ENCODE results near the gene TP53BP2. TPM values are rescaled to one million over a fixed set of nuclear protein-coding genes. Genes with fewer than 3 reads are reported as not detected.
"Not testable (repeated sequence)": the region's sequence is repeated elsewhere in the genome, so short reads cannot be mapped to it uniquely, and the experiment has no call there.

The TP53BP2 gene
- total RNA-seq, 4 donors from 2014 or later: 31.7 to 196 (median 58.2) TPM

DNA sequence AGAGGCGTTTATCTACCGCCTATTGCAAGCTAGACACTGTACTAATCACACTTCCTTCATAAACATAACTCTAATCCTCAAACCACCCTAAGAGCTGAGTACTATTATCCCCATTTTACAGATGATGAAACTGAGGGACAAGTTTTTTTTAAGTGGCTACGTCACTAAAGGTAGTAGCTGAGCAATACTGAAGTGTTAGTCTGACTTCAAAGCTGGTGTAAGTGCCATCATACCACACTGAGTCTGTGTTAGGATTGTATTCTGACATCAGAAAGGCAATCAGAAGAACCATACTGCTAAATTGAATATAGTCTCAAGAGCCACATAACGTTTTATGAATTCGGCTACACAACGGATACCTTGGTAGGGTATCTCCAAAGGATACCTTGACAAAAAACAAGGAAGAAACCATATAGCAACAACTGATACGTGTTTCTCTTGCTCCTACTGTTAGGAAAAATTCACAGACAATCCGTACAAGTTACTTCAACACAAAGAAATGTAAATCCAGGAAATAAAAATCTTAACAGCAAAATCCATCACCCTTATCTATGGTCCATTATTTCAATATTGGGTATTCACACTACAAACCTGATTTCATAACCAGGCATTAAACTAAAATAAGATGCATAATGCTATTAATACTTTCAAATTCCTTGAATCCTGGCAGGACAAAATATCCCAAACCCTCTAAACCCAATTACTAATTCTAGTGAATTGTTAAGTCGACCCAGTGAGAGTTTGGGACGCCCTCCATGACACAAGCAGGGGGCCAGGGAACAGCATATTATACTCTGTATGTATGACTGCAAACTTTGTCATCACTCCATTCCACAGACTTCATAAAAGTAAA is 1.6 kb downstream of the TP53BP2 start:
- DNase-seq: no peak
- Histone ChIP-seq H3K36me3 (no peaks in the 10 kb centered on the region), H3K27ac (peak overlapping the region; percentile 97 to 99 (median 98)), H3K4me1 (peaks cover 0 to 32% (median 4%) of the 10 kb centered on the region in 4 donors), H3K9me3 (no peaks in the 10 kb centered on the region), H3K27me3 (no peaks in the 10 kb centered on the region), H3K4me3 (peak overlapping the region; percentile 92 to 100 (median 96))
- TF ChIP-seq POLR2A (IDR thresholded peaks at IDR 0.05): no peak
- TF ChIP-seq, protein P1, sequence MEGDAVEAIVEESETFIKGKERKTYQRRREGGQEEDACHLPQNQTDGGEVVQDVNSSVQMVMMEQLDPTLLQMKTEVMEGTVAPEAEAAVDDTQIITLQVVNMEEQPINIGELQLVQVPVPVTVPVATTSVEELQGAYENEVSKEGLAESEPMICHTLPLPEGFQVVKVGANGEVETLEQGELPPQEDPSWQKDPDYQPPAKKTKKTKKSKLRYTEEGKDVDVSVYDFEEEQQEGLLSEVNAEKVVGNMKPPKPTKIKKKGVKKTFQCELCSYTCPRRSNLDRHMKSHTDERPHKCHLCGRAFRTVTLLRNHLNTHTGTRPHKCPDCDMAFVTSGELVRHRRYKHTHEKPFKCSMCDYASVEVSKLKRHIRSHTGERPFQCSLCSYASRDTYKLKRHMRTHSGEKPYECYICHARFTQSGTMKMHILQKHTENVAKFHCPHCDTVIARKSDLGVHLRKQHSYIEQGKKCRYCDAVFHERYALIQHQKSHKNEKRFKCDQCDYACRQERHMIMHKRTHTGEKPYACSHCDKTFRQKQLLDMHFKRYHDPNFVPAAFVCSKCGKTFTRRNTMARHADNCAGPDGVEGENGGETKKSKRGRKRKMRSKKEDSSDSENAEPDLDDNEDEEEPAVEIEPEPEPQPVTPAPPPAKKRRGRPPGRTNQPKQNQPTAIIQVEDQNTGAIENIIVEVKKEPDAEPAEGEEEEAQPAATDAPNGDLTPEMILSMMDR (IDR thresholded peaks at IDR 0.05): no peak

GRCh38 chr1:223842784-223843183 is 3.0 kb downstream of the TP53BP2 start:
- no peak for DNase-seq
- Histone ChIP-seq H3K27me3 (no peaks in the 10 kb centered on the region), H3K4me1 (peaks cover 0 to 35% (median 4%) of the 10 kb centered on the region in 4 donors), H3K36me3 (no peaks in the 10 kb centered on the region), H3K27ac (no peak overlapping the region), H3K4me3 (no peak overlapping the region), H3K9me3 (no peaks in the 10 kb centered on the region)
- TF ChIP-seq, protein P1 (IDR thresholded peaks at IDR 0.05): no peak
- no peak for TF ChIP-seq POLR2A (IDR thresholded peaks at IDR 0.05)

- H3K36me3 ChIP-seq, H3K27ac ChIP-seq, H3K27me3 ChIP-seq, DNase-seq, H3K9me3 ChIP-seq, H3K4me3 ChIP-seq: not testable (repeated sequence)
- peaks cover 0 to 40% (median 4%) of the 10 kb centered on the region in 4 donors for H3K4me1 ChIP-seq
Observed at GRCh38 chr1:223841977-223842623, 3.6 kb downstream of the TP53BP2 start.

- no peak for DNase-seq
- peaks cover 0 to 40% (median 3%) of the 10 kb centered on the region in 4 donors for H3K4me1 ChIP-seq
- H3K27ac ChIP-seq: no peak overlapping the region
- no peaks in the 10 kb centered on the region for H3K9me3 ChIP-seq
- TF ChIP-seq POLR2A (IDR thresholded peaks at IDR 0.05): no peak
- TF ChIP-seq, protein P1 (IDR thresholded peaks at IDR 0.05): no peak
- H3K4me3 ChIP-seq: no peak overlapping the region
- no peaks in the 10 kb centered on the region for H3K36me3 ChIP-seq
- H3K27me3 ChIP-seq: no peaks in the 10 kb centered on the region
Observed at GRCh38 chr1:223840254-223840653, 5.5 kb downstream of the TP53BP2 start.

DNA sequence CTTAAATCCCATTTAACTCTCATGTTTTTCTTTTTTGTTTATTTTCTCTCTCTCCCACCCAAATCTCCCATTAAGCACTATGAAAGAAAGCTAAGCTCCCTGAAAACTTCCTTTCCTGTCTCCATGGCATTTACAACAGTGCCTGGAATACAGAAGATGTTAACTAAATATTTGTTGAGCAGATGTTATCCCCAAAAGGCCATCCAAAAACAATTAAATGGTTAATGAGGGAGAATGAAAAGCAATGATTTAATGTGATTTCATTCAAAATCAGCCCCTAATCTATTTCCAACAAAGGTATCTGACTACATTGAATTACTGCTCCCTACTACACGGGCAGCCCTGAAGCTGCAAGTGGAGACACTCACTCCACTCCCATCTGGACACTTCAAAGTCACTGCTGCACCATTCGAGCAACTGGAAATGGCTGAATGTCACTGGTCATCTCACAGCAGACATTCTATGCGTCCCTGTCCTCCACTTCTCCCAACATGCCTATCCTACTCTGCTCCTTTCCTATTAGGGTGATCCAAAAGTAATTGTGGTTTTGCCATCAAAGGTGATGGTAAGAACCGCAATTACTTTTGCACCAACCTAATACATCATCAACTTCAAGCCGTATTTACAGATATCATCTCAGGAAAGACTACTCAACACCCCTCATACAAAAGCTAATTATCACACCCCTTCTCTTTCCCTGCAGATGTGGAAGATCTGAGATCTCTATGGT is 7.5 kb downstream of the TP53BP2 start:
- Histone ChIP-seq H3K27ac (no peak overlapping the region), H3K27me3 (no peaks in the 10 kb centered on the region), H3K36me3 (no peaks in the 10 kb centered on the region), H3K4me3 (no peak overlapping the region), H3K4me1 (peaks cover 0 to 34% (median 3%) of the 10 kb centered on the region in 4 donors), H3K9me3 (no peaks in the 10 kb centered on the region)
- DNase-seq: no peak
- TF ChIP-seq, protein P1 (IDR thresholded peaks at IDR 0.05): no peak
- no peak for TF ChIP-seq POLR2A (IDR thresholded peaks at IDR 0.05)

All from Peyer's patch (tissue), 4 donors.